Neutrophil (primary cell): ENCODE data around the gene PARP15.

Experiments used
- H3K27ac ChIP-seq: fragments of 200-600 bp; sonication (generic); 2 replicates; pipeline ENCODE4 v1.5.1; 2016; ENCODE audit warnings: mild to moderate bottlenecking, moderate library complexity
- H3K27me3 ChIP-seq: fragments of 200-600 bp; sonication (generic); 2 replicates; pipeline ENCODE4 v1.6.0; 2016; ENCODE audit warnings: mild to moderate bottlenecking
- H3K36me3 ChIP-seq: fragments of 200-600 bp; sonication (generic); 2 replicates; pipeline ENCODE4 v1.5.1; 2017
- H3K4me1 ChIP-seq, 2 experiments: fragments of 200-600 bp in 1 of 2; sonication (generic) in 1 of 2; 1 replicate in 1 of 2; 2 replicates in 1 of 2; pipeline versions ENCODE4 v1.5.1 to v1.6.1; 2013 to 2016; ENCODE audit warnings: low read depth in 1 of 2, low read length in 1 of 2, mild to moderate bottlenecking in 1 of 2, moderate library complexity in 1 of 2; ENCODE audit not compliant: control insufficient read depth in 1 of 2, insufficient read depth in 1 of 2
- H3K4me3 ChIP-seq, 2 experiments: fragments of 200-600 bp in 1 of 2; sonication (generic) in 1 of 2; 1 replicate in 1 of 2; 2 replicates in 1 of 2; pipeline ENCODE4 v1.5.1; 2013 to 2016; ENCODE audit warnings: low read depth in 1 of 2, low read length in 1 of 2, mild to moderate bottlenecking in 1 of 2, moderate library complexity in 1 of 2
- H3K9me3 ChIP-seq: fragments of 200-600 bp; sonication (generic); 2 replicates; pipeline ENCODE4 v1.5.1; 2016
- CTCF ChIP-seq: fragments of 200-600 bp; sonication (generic); IDR thresholded peaks from 2 replicates; pipeline ENCODE4 v1.5.1; 2016; ENCODE audit warnings: antibody characterized with exemption

The PARP15 gene

GRCh38 chr3:122582390-122582789 is 4.9 kb downstream of the PARP15 start:
- no peak for TF ChIP-seq CTCF
- Histone ChIP-seq H3K9me3 (no peaks in the 10 kb centered on the region), H3K27me3 (peaks cover 16% of the 10 kb centered on the region), H3K4me1 (peaks cover 11 to 18% of the 10 kb centered on the region in 2 experiments), H3K36me3 (no peaks in the 10 kb centered on the region), H3K4me3 (no peak overlapping the region), H3K27ac (no peak overlapping the region)

DNA sequence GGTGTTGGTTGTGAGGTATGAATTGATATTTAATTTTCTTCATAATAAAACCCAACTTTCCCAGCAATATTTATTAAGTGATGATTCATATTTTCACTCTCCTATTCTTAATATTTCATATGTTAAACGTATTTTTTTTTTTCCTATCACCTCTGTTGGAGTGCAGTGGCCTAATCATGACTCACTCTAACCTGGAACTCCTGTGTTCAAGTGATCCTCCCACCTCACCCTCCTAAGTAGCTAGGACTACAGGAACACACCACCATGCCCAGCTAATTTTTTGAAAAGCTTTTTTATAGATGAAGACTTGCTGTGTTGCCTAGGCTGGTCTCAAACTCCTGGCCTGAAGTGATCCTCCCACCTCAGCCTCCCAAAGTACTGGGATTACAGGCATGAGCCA is 8.6 kb downstream of the PARP15 start:
- no peak for TF ChIP-seq CTCF
- H3K27ac ChIP-seq = no peak overlapping the region
- no peak overlapping the region for H3K4me3 ChIP-seq
- H3K4me1 ChIP-seq = peaks cover 6 to 11% of the 10 kb centered on the region in 2 experiments
- no peaks in the 10 kb centered on the region for H3K27me3 ChIP-seq
- H3K36me3 ChIP-seq = no peaks in the 10 kb centered on the region
- H3K9me3 ChIP-seq = no peaks in the 10 kb centered on the region

GRCh38 chr3:122586773-122587485 is 9.5 kb downstream of the PARP15 start:
- Histone ChIP-seq H3K4me1 (peaks cover 6 to 11% of the 10 kb centered on the region in 2 experiments), H3K4me3 (no peak overlapping the region), H3K36me3 (no peaks in the 10 kb centered on the region), H3K9me3 (no peaks in the 10 kb centered on the region), H3K27me3 (no peaks in the 10 kb centered on the region), H3K27ac (no peak overlapping the region)
- TF ChIP-seq CTCF = no peak

DNA sequence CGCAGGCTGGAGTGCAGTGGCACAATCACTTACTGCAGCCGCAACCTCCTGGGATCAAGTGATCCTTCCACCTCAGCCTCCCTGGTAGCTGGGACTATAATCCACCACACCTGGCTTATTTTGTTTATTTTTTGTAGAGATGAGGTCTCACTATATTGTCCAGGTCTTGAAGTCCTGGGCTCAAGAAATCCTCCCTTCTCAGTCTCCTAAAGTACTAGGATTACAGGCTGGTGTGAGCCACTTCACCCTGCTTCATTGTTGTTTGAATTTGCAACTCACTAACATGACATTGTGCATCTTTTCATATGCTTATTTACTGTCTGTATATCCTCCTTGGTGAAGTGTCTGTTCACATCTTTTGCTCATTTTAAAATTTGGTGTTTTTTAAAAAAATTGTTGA is 10.1 kb downstream of the PARP15 start:
- no peak overlapping the region for H3K27ac ChIP-seq
- no peaks in the 10 kb centered on the region for H3K36me3 ChIP-seq
- peaks cover 6 to 11% of the 10 kb centered on the region in 2 experiments for H3K4me1 ChIP-seq
- H3K4me3 ChIP-seq = no peak overlapping the region
- no peaks in the 10 kb centered on the region for H3K9me3 ChIP-seq
- no peaks in the 10 kb centered on the region for H3K27me3 ChIP-seq
- TF ChIP-seq CTCF = no peak

DNA sequence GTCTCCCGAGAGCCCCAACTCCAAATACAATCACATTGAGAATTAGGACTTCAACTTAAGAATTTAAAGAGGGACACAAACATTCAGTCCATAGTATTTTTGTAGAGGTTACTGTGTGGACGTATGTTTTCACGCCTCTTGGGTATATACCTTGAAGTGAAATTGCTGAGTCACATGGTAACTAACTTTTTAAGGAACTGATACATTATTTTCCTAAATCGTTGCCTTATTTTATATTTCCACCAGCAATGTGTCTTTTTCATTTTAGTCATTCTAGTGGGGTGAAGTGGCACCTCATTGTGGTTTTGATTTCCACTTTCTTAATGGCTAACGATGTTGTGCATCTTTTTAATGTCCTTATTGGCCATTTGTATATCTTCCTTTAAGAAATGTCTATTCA is 11.8 kb downstream of the PARP15 start:
- Histone ChIP-seq H3K4me3 (no peak overlapping the region), H3K36me3 (no peaks in the 10 kb centered on the region), H3K4me1 (peaks cover 0 to under 1% of the 10 kb centered on the region in 2 experiments), H3K27me3 (no peaks in the 10 kb centered on the region), H3K27ac (no peak overlapping the region), H3K9me3 (no peaks in the 10 kb centered on the region)
- TF ChIP-seq CTCF = no peak
